WTC11 (cell line): ENCODE data around the gene MZT2B.

ENCODE experiments used
- CTCF ChIP-seq: fragments of 200-600 bp; IDR thresholded peaks from 2 replicates; pipeline ENCODE4 v1.8.0; 2022; ENCODE audit warnings: antibody characterized with exemption
- E2F5 ChIP-seq: sonication (generic); formaldehyde crosslinking; IDR thresholded peaks from 2 replicates; pipeline ENCODE4 v1.8.1; 2022; ENCODE audit warnings: mild to moderate bottlenecking, moderate library complexity, missing genetic modification reagents
- FOXK1 ChIP-seq: sonication (generic); formaldehyde crosslinking; IDR thresholded peaks from 2 replicates; pipeline ENCODE4 v1.8.0; 2022; ENCODE audit warnings: mild to moderate bottlenecking, moderate library complexity, missing genetic modification reagents
- HMGXB4 ChIP-seq: sonication (generic); formaldehyde crosslinking; IDR thresholded peaks from 2 replicates; pipeline ENCODE4 v1.8.1; 2023; ENCODE audit warnings: mild to moderate bottlenecking, moderate library complexity, missing genetic modification reagents
- NFYB ChIP-seq: sonication (generic); formaldehyde crosslinking; conservative IDR thresholded peaks from 2 replicates; pipeline ENCODE4 v1.8.0; 2022; ENCODE audit warnings: low read depth, missing genetic modification reagents
- NR2C2 ChIP-seq: sonication (generic); formaldehyde crosslinking; IDR thresholded peaks from 2 replicates; pipeline ENCODE4 v1.8.0; 2022; ENCODE audit warnings: mild to moderate bottlenecking, missing genetic modification reagents
- PREB ChIP-seq: sonication (generic); formaldehyde crosslinking; IDR thresholded peaks from 2 replicates; pipeline ENCODE4 v1.8.1; 2022; ENCODE audit warnings: mild to moderate bottlenecking, missing genetic modification reagents, moderate library complexity, borderline replicate concordance

GRCh38 chr2:130187268-130187667, 5.2 kb downstream of the MZT2B start:
- TF ChIP-seq CTCF = no peak
- TF ChIP-seq HMGXB4 (CRISPR knock-in tag) = no peak
- no peak for TF ChIP-seq E2F5 (CRISPR knock-in tag)
- TF ChIP-seq FOXK1 (CRISPR knock-in tag) = no peak
- TF ChIP-seq NFYB (CRISPR knock-in tag) = no peak
- TF ChIP-seq NR2C2 (CRISPR knock-in tag) = no peak
- no peak for TF ChIP-seq PREB
